ENCODE data around the gene CHI3L1.
A peak's percentile ranks its signal among the peaks of the same experiment; 100 is the strongest.

Gene CHI3L1

DNA sequence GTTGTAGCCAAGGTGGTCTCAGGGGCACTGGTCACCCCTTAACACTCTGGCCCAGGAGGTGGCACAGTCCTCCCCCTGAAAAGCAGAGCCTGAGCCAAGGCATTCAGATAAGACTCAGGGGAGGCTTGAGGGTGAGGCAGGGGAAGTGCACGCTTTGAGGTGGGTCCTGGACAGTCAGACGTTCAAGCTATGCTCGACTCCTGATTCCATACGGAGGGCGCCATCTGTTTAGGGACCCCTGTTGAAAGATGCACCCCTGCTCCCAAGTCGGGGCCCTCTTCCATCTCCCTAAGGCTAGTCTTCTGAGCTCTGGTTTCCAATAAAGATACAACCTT lies 12.9 kb upstream of the CHI3L1 start:
- ATAC-seq (replicated peaks) (no peak), DNase-seq (no peak)
- H3K4me1 Mint-ChIP-seq = no peaks in the 10 kb centered on the region
- H3K27ac Mint-ChIP-seq = no peak overlapping the region
- H3K36me3 Mint-ChIP-seq = no peaks in the 10 kb centered on the region
- no peaks in the 10 kb centered on the region for H3K9me3 Mint-ChIP-seq
- peaks cover 32 to 35% of the 10 kb centered on the region in 2 donors for H3K27me3 Mint-ChIP-seq
- H3K4me3 Mint-ChIP-seq = no peak overlapping the region

DNA sequence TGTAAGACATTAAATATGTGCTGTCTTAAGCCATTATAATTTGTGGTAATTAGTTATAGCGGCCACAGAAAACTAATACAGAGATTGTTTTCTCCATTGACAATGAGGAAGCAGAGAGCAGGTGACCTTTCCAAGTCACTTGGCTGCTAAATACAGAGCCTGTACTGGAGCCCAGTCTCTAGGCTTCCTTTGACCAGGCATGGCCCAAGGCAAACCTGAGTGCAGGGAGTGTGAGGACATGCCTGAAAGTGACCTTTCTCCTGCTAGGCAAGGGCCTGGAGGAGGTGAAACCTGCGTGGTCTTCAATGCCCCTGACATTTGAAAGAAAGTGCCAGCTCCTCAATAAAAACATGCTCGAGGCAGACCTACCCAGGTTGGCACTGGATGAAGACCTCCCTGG lies 12.5 kb upstream of the CHI3L1 start:
- Mint-ChIP-seq H3K4me3 (no peak overlapping the region), H3K9me3 (no peaks in the 10 kb centered on the region), H3K4me1 (no peaks in the 10 kb centered on the region), H3K27me3 (peaks cover 32 to 35% of the 10 kb centered on the region in 2 donors), H3K27ac (no peak overlapping the region), H3K36me3 (no peaks in the 10 kb centered on the region)
- ATAC-seq (replicated peaks) (no peak), DNase-seq (no peak)

DNA sequence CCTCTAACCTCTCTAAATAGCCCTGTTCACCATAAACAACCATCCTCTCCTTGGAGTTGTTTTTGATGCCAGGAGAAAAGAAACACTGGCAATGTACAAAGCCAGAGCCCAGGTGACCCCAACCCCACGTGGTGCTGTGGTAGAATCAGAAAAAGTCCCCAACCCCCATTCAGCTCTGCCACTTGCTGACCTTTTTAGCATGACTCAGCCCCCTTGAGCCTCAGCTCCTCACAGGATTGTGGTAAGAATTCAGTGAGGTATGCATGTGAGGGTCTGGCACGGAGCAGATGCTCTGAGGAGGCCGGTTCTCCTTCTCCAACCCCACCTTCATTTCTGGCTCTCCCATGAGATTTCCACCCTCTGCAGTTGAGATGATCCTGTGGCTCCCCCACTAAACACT lies 11.1 kb upstream of the CHI3L1 start:
- peak; percentile 50 to 51 for ATAC-seq (replicated peaks)
- Mint-ChIP-seq H3K4me1 (no peaks in the 10 kb centered on the region), H3K36me3 (no peaks in the 10 kb centered on the region)

DNA sequence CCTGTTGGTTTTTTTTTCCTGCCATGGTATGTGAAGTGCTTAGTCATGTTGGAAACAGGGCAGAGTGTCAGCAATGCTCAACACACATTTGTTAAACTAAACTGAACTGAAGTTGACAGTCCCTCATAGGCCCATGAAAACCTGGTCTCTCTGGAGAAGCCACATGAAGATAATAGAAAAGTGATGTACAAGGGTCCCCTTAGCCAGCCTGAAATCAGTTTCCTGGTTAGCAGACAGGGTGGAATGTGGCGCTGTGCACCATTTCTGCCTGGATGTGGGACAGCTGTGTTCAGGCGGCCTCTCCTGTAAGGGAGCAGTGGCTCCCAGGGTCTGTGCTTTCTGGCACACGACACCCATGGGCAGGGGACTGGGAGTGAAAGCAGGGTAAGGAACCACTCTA lies 9.9 kb upstream of the CHI3L1 start:
- DNase-seq = no peak
- Mint-ChIP-seq H3K9me3 (no peaks in the 10 kb centered on the region), H3K27me3 (peaks cover 24 to 27% of the 10 kb centered on the region in 2 donors), H3K36me3 (no peaks in the 10 kb centered on the region), H3K4me3 (no peak overlapping the region), H3K27ac (no peak overlapping the region), H3K4me1 (no peaks in the 10 kb centered on the region)
- ATAC-seq (replicated peaks) = no peak

More for the DNA sequence above, 11.1 kb upstream of the CHI3L1 start:
- no peaks in the 10 kb centered on the region for H3K9me3 Mint-ChIP-seq
- peaks cover 28 to 30% of the 10 kb centered on the region in 2 donors for H3K27me3 Mint-ChIP-seq
- H3K4me3 Mint-ChIP-seq = no peak overlapping the region
- H3K27ac Mint-ChIP-seq = no peak overlapping the region
- no peak for DNase-seq

DNA sequence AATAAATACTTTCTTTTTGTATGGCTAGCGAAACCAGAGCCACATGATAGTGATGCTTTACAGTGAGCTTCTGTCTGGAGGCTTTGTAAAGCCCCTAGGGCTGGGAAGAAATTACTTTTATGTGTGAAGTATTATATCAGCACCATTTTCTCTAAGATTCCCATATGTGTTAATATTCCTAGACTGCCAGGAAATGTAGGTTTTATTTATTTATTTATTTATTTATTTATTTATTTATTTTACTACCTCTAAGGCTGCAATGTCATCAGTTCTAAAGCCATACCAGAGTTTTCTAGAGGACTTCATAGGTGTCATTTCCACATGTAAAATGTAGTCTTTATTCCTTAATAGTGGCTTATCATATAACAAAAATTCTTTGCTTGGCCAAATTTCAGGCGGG lies 4.4 kb upstream of the CHI3L1 start:
- H3K9me3 Mint-ChIP-seq = no peaks in the 10 kb centered on the region
- H3K4me3 Mint-ChIP-seq = no peak overlapping the region
- H3K4me1 Mint-ChIP-seq = peaks cover 0 to 4% of the 10 kb centered on the region in 2 donors
- no peak for DNase-seq
- no peak for ATAC-seq (replicated peaks)
- H3K27ac Mint-ChIP-seq = no peak overlapping the region
- H3K27me3 Mint-ChIP-seq = peaks cover 9 to 25% of the 10 kb centered on the region in 2 donors
- no peaks in the 10 kb centered on the region for H3K36me3 Mint-ChIP-seq

DNA sequence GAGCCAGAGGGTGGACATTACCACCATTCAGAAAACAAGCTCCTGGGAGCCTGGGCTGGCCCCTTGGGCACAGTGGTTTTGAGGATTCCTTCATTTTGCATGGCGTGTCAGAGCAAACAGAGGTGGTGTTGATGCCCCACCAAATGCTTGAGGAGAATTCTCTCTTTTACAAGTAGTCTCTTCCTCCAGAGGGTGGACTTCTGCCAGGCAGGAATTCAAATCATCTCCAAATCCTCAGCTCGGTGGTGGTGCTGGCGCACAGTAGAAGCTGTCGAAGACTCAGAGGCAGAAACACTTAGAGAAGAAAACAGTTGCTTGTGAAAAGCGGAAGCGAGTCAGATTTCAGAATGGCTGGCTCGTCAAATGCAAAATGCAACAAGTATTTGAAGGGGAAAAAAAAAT lies 3.4 kb upstream of the CHI3L1 start:
- no peak for ATAC-seq (replicated peaks)
- no peak overlapping the region for H3K4me3 Mint-ChIP-seq
- peaks cover 6 to 18% of the 10 kb centered on the region in 2 donors for H3K27me3 Mint-ChIP-seq

DNA sequence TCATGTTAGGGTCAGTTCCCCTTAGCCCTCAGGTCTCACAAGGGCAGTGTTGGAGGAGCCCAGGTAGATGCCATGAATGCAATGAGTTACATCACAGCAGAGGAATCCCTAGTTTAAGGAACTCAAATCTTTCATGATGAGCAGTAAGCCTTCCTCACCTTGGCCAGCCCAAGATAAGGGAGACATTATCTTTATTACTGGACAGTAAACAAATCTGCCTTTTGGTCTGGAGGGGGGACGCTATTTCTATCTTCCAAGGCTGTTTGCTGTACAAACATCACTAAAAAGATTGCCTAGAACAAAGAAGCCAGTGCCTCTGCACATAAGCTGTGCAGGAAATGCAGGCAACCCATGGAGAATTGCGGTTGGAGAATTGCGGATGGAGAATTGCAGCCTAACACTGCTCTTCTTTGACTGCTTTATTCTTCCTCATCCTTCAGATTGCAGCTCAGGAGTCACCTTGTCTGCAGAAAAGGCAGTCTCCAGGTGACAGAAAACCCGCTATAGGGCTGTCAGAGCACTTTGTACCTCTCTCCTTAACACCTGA lies 2.3 kb upstream of the CHI3L1 start:
- no peaks in the 10 kb centered on the region for H3K9me3 Mint-ChIP-seq
- no peak for DNase-seq
- H3K4me3 Mint-ChIP-seq = no peak overlapping the region
- no peaks in the 10 kb centered on the region for H3K36me3 Mint-ChIP-seq
- H3K27me3 Mint-ChIP-seq = peaks cover 9 to 18% of the 10 kb centered on the region in 2 donors
- no peak for ATAC-seq (replicated peaks)
- H3K27ac Mint-ChIP-seq = no peak overlapping the region
- H3K4me1 Mint-ChIP-seq = peaks cover 0 to 4% of the 10 kb centered on the region in 2 donors

More for the DNA sequence above, 3.4 kb upstream of the CHI3L1 start:
- no peaks in the 10 kb centered on the region for H3K9me3 Mint-ChIP-seq
- no peak overlapping the region for H3K27ac Mint-ChIP-seq
- H3K36me3 Mint-ChIP-seq = no peaks in the 10 kb centered on the region
- no peak for DNase-seq
- peaks cover 0 to 4% of the 10 kb centered on the region in 2 donors for H3K4me1 Mint-ChIP-seq

DNA sequence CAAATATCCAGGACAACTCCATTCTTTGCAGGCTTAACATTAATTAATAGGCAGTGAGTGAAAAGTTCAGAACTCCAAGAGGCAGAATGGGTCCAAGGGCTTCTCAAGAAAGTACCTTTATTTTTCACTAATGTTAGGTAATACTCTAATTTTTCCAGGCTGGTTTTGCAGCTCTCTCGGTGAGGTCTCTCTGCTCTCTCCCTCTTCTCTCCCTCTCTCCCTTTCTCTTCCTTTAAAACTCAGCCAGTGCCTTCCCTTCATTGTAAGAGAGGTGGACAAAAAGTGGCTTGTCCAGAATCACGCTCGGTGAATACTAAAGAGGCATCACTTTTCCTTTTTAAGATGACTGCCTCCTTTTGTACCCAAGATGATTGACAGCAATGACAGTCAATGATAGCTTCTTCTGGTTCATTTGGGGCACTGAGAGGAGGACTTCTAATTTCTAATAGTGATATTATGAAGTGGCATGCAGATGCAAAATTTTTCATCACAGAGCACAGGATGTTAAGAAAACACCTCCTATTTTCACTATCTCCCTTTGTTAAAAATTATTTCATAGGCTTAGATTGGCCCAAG lies 1.3 kb upstream of the CHI3L1 start:
- Mint-ChIP-seq H3K4me3 (no peak overlapping the region), H3K4me1 (peaks cover 0 to 4% of the 10 kb centered on the region in 2 donors), H3K36me3 (no peaks in the 10 kb centered on the region), H3K27me3 (peaks cover 9 to 18% of the 10 kb centered on the region in 2 donors), H3K27ac (no peak overlapping the region), H3K9me3 (no peaks in the 10 kb centered on the region)
- DNase-seq = no peak
- ATAC-seq (replicated peaks) = no peak

DNA sequence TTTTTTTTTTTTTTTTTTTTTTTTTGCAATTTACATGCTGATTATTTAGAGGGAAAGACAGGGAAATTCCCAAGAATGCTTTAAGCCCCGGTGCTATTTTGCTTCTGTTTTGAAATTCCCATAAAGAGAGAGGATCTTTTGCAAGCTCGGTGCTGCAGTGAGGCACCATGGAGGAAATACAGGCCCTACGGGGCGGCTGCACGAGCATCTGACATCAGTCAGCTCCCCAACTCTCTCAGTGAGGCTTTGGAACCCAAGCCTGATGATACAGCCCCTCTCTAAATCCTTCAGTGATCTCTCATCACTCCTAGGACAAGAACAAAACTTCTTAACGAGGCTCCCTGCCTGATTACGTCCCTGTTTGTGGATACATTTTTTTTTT lies 791 bp upstream of the CHI3L1 start:
- peaks cover 9 to 18% of the 10 kb centered on the region in 2 donors for H3K27me3 Mint-ChIP-seq
- H3K4me3 Mint-ChIP-seq = no peak overlapping the region
- no peak overlapping the region for H3K27ac Mint-ChIP-seq
- DNase-seq = no peak
- H3K36me3 Mint-ChIP-seq = no peaks in the 10 kb centered on the region
- H3K4me1 Mint-ChIP-seq = peaks cover 0 to 4% of the 10 kb centered on the region in 2 donors
- no peak for ATAC-seq (replicated peaks)
- no peaks in the 10 kb centered on the region for H3K9me3 Mint-ChIP-seq

DNA sequence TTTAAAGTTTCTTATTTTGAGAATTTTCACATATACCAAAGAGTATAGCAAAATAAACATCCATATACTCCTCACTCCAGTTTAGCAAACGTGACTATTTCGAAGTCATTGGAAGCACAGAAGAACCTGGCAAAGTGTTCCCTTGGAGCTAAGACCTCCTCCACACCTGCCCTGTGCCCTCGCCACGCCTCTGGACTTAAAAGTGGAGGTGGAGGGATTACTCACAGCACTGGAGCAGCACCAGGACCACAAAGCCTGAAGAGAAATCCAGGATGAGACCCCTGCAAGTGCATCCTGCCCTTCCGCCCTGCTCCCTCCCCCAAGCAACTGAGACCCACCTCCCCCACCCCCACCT lies 436 bp downstream of the CHI3L1 start:
- Mint-ChIP-seq H3K9me3 (no peaks in the 10 kb centered on the region), H3K4me1 (peaks cover 0 to 4% of the 10 kb centered on the region in 2 donors), H3K27me3 (peaks cover 9 to 12% of the 10 kb centered on the region in 2 donors), H3K36me3 (no peaks in the 10 kb centered on the region), H3K4me3 (no peak overlapping the region), H3K27ac (no peak overlapping the region)
- ATAC-seq (replicated peaks) (no peak), DNase-seq (no peak)

DNA sequence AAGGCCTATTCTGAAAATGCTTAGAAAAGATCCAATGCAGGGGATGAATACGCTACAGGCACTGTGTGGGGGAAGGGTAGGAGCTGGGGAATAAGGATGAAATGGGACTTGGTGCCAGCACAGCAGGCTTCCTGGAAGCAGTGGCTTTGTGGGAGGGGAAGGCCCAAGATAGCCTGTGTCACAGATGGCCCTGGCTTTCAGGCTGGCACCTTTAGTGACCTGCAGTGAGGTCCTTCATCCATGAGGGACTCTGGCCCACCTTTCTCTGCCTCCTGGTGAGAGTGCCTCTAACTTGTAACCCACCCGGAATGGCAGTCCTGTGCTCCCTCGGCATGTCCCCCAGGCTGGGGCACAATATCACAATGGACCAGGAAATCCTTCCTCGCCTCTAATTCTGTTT lies 919 bp downstream of the CHI3L1 start:
- Mint-ChIP-seq H3K9me3 (no peaks in the 10 kb centered on the region), H3K27me3 (peaks cover 9 to 17% of the 10 kb centered on the region in 2 donors), H3K4me3 (no peak overlapping the region), H3K27ac (no peak overlapping the region), H3K36me3 (no peaks in the 10 kb centered on the region), H3K4me1 (peaks cover 0 to 4% of the 10 kb centered on the region in 2 donors)
- DNase-seq = no peak
- no peak for ATAC-seq (replicated peaks)

DNA sequence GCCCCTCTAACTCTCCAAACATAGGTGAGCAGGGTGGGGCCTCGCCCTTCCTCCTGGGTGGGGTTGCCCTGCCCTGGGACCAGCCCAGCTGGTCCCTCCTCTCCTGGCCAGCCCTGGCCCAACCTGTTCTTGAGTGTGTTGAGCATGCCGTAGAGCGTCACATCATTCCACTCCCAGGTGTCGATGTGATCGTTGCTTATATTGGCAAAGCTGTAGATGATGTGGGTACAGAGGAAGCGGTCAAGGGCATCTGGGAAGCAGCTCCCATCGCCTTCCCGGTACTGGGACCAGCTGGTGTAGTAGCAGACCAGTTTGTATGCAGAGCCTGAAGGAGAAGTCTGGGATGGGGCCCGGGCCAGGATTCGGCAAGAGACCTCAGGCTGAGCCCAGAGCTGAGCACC lies 1.4 kb downstream of the CHI3L1 start:
- DNase-seq (no peak), ATAC-seq (replicated peaks) (no peak)
- H3K27me3 Mint-ChIP-seq = peaks cover 9 to 16% of the 10 kb centered on the region in 2 donors
- no peak overlapping the region for H3K27ac Mint-ChIP-seq
- H3K4me3 Mint-ChIP-seq = no peak overlapping the region
- H3K4me1 Mint-ChIP-seq = peaks cover 0 to 4% of the 10 kb centered on the region in 2 donors
- H3K36me3 Mint-ChIP-seq = no peaks in the 10 kb centered on the region
- no peaks in the 10 kb centered on the region for H3K9me3 Mint-ChIP-seq

DNA sequence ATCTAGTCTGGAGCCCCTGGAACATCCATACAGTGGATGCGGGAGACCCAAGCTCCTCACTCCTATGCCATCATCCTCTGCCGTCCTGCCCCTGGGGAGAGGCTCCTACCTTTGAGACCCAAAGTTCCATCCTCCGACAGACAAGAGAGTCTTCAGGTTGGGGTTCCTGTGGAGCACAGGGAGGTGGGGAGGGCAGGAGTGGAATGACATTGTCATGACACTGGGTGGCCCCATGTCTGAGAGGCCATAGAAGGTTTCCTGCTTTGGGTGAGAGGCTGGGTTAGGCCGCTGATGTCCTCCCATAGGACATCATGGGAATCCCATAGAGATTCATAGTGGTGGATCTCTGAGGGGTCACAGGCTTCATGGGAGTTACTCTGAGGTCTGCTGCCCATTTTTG lies 2.0 kb downstream of the CHI3L1 start:
- peaks cover 0 to 4% of the 10 kb centered on the region in 2 donors for H3K4me1 Mint-ChIP-seq
- no peak overlapping the region for H3K27ac Mint-ChIP-seq
- H3K9me3 Mint-ChIP-seq = no peaks in the 10 kb centered on the region
- ATAC-seq (replicated peaks) (no peak), DNase-seq (no peak)
- no peaks in the 10 kb centered on the region for H3K36me3 Mint-ChIP-seq
- H3K4me3 Mint-ChIP-seq = no peak overlapping the region
- peaks cover 9 to 14% of the 10 kb centered on the region in 2 donors for H3K27me3 Mint-ChIP-seq

DNA sequence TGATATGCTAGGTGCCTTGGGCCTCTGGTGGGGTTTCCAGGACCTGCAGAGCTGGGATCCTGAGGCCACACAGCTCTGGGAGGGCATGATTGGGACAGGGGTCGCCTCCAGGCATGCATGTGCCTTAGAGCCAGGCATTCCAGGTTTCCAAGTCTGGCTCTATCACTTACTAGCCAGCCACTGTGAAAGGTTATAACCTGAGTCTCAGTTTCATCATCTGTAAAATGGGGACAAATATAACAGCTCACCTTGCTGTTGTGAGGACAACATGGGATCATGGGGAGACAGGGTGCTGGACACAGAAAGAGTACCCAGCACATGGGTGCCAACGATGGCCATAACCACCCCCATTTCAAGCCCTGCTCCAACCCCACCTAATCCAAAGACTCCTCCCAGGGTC lies 2.7 kb downstream of the CHI3L1 start:
- no peak for ATAC-seq (replicated peaks)
- no peaks in the 10 kb centered on the region for H3K9me3 Mint-ChIP-seq
- peaks cover 0 to 4% of the 10 kb centered on the region in 2 donors for H3K4me1 Mint-ChIP-seq

DNA sequence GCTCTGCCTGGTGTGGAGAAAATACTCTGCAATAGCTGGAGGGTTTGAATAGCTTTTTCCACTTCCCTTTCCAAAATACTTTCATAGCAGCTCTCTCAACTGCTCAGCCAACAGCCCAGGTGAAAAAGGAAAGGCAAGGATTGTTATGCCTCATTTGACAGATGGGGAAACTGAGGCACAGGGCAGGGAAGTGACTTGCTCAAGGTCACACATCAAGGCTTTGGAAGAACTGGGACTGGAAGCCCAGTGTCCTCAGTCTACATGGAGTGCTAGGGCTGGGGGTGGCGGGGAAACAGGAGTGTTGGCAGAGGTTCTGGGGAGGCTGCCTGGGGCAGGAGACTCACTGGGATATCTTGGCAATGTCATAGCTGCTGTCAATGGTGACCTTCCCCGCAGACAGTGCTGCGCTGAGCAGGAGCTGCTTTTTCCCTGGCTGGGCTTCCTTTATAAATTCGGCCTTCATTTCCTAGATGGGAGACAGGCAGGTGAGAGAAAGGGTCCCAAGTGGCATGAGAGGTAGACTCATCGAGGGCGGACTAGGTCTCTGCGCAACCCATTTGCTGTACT lies 4.0 kb downstream of the CHI3L1 start:
- Mint-ChIP-seq H3K9me3 (no peaks in the 10 kb centered on the region), H3K4me1 (peaks cover 0 to 4% of the 10 kb centered on the region in 2 donors), H3K36me3 (no peaks in the 10 kb centered on the region), H3K27me3 (peaks cover 9 to 14% of the 10 kb centered on the region in 2 donors), H3K4me3 (no peak overlapping the region), H3K27ac (no peak overlapping the region)
- DNase-seq (no peak), ATAC-seq (replicated peaks) (no peak)

More for the DNA sequence above, 2.7 kb downstream of the CHI3L1 start:
- Mint-ChIP-seq H3K36me3 (no peaks in the 10 kb centered on the region), H3K27ac (no peak overlapping the region), H3K4me3 (no peak overlapping the region), H3K27me3 (peaks cover 9 to 14% of the 10 kb centered on the region in 2 donors)
- no peak for DNase-seq

Data from stimulated activated naive B cell treated with anti-CD40 and anti-IgM and Interleukin-4, amounts not matched to agents 10 μg/mL and 1 μg/mL and 100 μg/mL, for 72 hours (primary cell).